Tibial artery (tissue), 4 donors: ENCODE data around the gene PREP.

Experiments used
- DNase-seq, 2 donors: peaks; one replicate each; pipeline ENCODE4 v3.0.0-alpha.2; 2019
- H3K27ac ChIP-seq, 2 donors: fragments of 200-600 bp; sonication (generic) in 1 of 2; 1 replicate in 1 of 2; 2 replicates in 1 of 2; pipeline ENCODE4 v1.5.1; 2018 to 2019; ENCODE audit warnings: mild to moderate bottlenecking in 1 of 2
- H3K27me3 ChIP-seq, 2 donors: fragments of 200-600 bp; sonication (generic) in 1 of 2; one replicate each; pipeline versions ENCODE4 v1.5.1 to v1.6.0; 2016 to 2019
- H3K36me3 ChIP-seq, 3 donors: fragments of 200-600 bp; sonication (generic) in 2 of 3; one replicate each; pipeline ENCODE4 v1.5.1; 2016 to 2019; ENCODE audit warnings: mild to moderate bottlenecking in 2 of 3
- H3K4me1 ChIP-seq, 4 donors: fragments of 200-600 bp; sonication (generic) in 2 of 4; 1 replicate in 3 of 4; 2 replicates in 1 of 4; pipeline ENCODE4 v1.5.1; 2016 to 2019
- H3K4me3 ChIP-seq, 2 donors: fragments of 200-600 bp; sonication (generic) in 1 of 2; 1 replicate in 1 of 2; 2 replicates in 1 of 2; pipeline ENCODE4 v1.5.1; 2018 to 2019; ENCODE audit warnings: mild to moderate bottlenecking in 2 of 2
- H3K9me3 ChIP-seq, 3 donors: fragments of 200-600 bp; sonication (generic) in 1 of 3; one replicate each; pipeline ENCODE4 v1.5.1; 2016 to 2019
- intact Hi-C: fragments of 100-400 bp; cut with DNase I; formaldehyde crosslinking; loops from one replicate; pipeline ENCODE4 v1.15.0; 2023; ENCODE audit warnings: low total_unique reads
- TF ChIP-seq, protein P1 (sequence below), 2 experiments: fragments of 200-600 bp in 1 of 2; fragments of 450-650 bp in 1 of 2; IDR thresholded peaks; one replicate each; pipeline ENCODE4 v1.5.1; 2017 to 2019; ENCODE audit warnings: antibody characterized with exemption in 2 of 2, mild to moderate bottlenecking in 1 of 2, moderate library complexity in 1 of 2

The PREP gene

DNA sequence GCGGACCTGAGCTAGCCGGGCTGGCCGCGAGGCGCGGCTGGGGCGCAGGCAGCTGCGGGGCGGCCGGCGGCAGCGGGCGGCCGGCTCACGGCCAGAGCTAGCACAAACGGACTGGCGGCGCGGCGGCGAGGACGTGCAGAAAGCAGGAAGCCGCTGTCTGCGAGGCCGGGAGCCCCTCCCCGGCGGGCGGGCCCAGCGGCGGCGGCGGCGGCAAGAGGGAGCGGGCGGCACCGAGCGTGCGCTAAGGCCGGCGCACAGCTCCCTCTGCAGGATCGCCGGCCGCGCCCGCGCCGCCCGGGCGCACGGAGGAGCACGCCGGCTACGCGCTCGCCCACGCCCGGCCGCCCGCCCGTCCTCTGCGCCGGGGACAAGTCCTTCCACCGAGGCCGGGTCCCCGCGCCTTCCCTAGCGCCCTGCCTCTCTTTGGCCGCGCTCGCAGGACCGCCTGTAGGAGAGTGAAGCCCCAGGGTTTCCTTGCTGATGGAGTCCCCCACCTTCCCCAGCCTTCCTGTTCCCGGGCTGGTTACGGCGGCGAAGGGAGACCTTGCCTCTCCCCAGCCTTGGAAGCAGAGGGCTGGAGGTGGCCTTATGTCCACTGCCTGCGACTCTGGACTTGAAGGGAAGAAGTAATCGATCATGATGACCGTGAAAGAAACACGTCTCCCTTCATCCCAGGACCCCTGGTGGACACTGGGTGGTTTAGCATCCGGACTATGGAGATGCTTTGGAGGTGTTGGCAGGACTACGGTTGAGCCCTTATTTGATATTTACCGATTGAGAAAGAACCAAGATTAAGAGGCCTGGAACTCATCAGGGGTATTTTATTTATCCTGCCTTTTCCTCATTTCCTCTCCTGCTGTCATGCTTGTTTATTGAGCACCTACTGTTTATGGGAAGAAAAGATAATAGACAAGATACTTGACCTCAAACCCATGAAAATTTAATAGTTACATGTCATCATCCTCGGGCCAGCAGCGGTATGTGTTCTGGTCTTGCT is at the start of gene PREP:
TSS of gene PREP (minus strand) at position 144 of the 997 bp plus-strand sequence. CDS start 191 bp downstream, outside the sequence.
- Histone ChIP-seq H3K27ac (peak within 1 kb of the TSS; percentile 77 to 84), H3K4me1 (peaks cover 0 to 30% (median 15%) of the 10 kb centered on the region in 4 donors), H3K36me3 (no peaks in the 10 kb centered on the region), H3K9me3 (no peaks in the 10 kb centered on the region), H3K27me3 (no peaks in the 10 kb centered on the region), H3K4me3 (peak within 1 kb of the TSS; percentile 82 to 90)
- peak; percentile 72 to 90 for DNase-seq
- TF ChIP-seq, protein P1, sequence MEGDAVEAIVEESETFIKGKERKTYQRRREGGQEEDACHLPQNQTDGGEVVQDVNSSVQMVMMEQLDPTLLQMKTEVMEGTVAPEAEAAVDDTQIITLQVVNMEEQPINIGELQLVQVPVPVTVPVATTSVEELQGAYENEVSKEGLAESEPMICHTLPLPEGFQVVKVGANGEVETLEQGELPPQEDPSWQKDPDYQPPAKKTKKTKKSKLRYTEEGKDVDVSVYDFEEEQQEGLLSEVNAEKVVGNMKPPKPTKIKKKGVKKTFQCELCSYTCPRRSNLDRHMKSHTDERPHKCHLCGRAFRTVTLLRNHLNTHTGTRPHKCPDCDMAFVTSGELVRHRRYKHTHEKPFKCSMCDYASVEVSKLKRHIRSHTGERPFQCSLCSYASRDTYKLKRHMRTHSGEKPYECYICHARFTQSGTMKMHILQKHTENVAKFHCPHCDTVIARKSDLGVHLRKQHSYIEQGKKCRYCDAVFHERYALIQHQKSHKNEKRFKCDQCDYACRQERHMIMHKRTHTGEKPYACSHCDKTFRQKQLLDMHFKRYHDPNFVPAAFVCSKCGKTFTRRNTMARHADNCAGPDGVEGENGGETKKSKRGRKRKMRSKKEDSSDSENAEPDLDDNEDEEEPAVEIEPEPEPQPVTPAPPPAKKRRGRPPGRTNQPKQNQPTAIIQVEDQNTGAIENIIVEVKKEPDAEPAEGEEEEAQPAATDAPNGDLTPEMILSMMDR (IDR thresholded peaks at IDR 0.05), result peak; percentile 66 to 71
- intact Hi-C loops, result loop anchor here (5.0 kb wide), 1 partner anchor 316 kb away; no protein-coding TSS in a partner anchor

DNA sequence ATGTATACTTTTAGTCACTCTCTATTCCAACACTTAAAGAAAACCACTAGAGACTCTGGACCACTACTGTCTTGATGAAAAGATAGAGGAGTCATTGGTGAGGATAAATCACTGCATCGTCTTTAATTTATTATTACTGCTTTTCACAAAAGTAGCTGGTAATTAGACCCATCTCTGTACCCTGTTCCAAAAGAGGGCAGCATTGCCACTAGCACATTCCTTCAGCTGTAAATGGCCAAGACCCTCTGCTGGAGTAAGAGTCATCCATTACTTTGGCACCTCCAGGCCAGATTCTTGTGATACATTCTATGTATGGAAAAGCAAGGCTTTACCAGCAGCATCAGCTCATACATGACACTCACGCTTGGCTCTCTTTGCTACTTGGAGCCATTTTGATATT is 49.5 kb upstream of the PREP start:
- Histone ChIP-seq H3K36me3 (no peaks in the 10 kb centered on the region), H3K9me3 (no peaks in the 10 kb centered on the region), H3K27me3 (no peaks in the 10 kb centered on the region), H3K4me1 (no peaks in the 10 kb centered on the region), H3K27ac (no peak overlapping the region), H3K4me3 (no peak overlapping the region)
- TF ChIP-seq, protein P1 (IDR thresholded peaks at IDR 0.05), result no peak
- intact Hi-C loops, result no loop called here
- DNase-seq, result no peak

DNA sequence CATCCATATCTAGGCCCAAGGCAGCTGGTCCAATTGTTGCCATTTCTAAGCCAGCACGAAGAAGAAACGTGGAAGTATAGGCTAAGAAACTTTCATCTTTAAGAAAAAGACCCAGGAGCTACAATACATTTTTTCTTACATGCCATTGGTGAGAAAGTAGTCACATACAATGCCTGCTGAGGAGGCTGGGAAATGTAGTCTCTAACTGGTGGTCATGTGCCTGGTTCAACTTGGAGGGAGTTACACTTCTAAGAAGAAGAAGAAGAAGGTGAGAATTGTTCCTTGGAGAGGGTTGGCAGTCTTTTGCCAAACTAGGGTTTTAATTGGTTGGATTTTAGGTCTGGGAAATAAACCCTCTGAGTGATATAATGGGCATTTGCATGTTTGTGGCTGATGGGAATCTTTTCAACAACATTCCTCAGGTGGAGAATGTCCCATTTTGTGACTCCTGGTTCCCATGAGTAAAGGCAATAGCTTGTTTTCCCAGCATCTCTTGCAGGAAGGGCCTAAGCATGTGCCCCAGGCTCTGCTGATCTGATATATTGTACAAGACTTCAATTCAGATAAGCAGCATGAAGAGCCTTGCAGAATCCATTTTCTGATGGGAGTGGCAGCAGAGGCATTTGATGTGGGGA is 47.0 kb upstream of the PREP start:
- TF ChIP-seq, protein P1 (IDR thresholded peaks at IDR 0.05), result no peak
- H3K4me3 ChIP-seq, result no peak overlapping the region
- no peak for DNase-seq
- H3K4me1 ChIP-seq, result no peaks in the 10 kb centered on the region
- H3K36me3 ChIP-seq, result no peaks in the 10 kb centered on the region
- peaks cover 0 to 2% of the 10 kb centered on the region in 2 donors for H3K27me3 ChIP-seq
- no peaks in the 10 kb centered on the region for H3K9me3 ChIP-seq
- H3K27ac ChIP-seq, result no peak overlapping the region
- intact Hi-C loops, result no loop called here

DNA sequence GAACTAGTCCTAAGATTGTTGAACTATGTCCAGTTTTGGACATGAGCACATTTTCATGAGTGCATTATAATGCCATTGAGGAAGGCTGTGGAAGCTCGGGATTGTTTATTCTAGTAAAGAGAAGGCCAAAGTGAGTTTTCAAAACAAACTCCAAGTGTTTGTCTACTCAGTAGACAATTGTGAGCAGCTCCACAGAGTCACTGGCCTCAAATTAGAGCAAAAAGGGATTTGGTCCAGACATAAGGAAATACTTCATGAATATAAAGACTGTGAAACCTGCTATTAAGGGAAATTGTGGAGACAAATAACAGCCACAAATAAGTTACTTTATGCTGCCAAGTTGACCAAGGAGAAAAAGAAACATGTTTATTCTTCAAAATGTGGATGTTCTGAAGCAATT is 42.6 kb upstream of the PREP start:
- TF ChIP-seq, protein P1 (IDR thresholded peaks at IDR 0.05), result no peak
- no peak overlapping the region for H3K27ac ChIP-seq
- intact Hi-C loops, result no loop called here
- no peaks in the 10 kb centered on the region for H3K9me3 ChIP-seq
- DNase-seq, result no peak
- H3K36me3 ChIP-seq, result no peaks in the 10 kb centered on the region
- no peaks in the 10 kb centered on the region for H3K4me1 ChIP-seq
- H3K4me3 ChIP-seq, result no peak overlapping the region
- peaks cover 0 to 2% of the 10 kb centered on the region in 2 donors for H3K27me3 ChIP-seq

DNA sequence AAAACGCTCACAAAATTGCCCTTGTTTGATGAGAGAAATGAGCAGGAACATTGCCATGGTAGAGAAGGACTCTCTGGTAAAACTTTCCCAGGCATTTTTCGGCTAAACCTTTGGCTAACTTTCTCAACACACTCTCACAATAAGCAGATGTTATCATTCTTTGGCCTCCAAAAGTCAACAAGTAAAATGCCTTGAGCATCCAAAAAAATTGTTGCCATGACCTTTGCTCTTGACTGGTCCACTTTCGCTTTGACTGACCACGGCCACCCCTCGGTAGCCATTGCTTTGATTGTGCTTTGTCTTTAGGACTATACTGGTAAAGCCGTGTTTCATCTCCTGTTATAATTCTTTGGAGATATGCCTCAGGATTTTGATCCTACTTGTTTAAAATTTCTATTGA is 41.1 kb upstream of the PREP start:
- TF ChIP-seq, protein P1 (IDR thresholded peaks at IDR 0.05), result no peak
- Histone ChIP-seq H3K9me3 (no peaks in the 10 kb centered on the region), H3K36me3 (no peaks in the 10 kb centered on the region), H3K27me3 (peaks cover 0 to 2% of the 10 kb centered on the region in 2 donors), H3K4me1 (no peaks in the 10 kb centered on the region), H3K27ac (no peak overlapping the region), H3K4me3 (no peak overlapping the region)
- intact Hi-C loops, result no loop called here
- no peak for DNase-seq
